GM19467 (cell line): ENCODE results near the gene BICD1.

Experiments used
- ATAC-seq: cut with Tn5 transposase; IDR thresholded peaks from one replicate; pipeline ENCODE4 v1.9.1; 2021; ENCODE audit warnings: mild to moderate bottlenecking, moderate library complexity; ENCODE audit not compliant: unreplicated experiment

The BICD1 gene

DNA sequence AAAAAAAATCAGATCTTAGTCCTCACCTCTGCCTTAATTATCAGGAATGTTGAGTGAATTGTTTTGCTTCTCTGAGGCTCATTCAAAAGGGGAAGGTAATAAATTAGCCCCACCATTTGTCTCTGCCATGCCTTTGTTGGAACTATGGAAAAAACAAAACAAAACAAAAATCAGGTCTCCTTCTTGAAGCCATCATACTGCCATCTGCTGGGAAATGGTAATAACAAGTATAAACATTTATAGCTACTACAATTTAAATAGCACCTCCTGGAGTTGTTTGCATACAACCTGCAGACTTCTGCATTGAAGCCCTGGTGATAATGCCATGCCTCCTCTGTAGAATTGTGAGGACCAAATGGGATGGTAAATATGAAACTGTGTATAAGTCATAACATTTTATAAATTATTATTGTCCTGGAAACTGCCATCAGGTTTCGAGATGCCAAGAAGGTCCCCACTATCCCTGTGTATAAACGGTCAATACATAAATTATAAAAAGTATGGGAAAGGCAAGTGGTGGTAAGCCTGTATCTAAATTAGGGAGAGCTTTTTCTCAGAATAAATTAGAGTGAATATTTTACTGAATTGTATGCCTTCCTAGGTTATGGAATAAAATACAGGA, 205.5 kb downstream of the BICD1 start:
- no peak for ATAC-seq

DNA sequence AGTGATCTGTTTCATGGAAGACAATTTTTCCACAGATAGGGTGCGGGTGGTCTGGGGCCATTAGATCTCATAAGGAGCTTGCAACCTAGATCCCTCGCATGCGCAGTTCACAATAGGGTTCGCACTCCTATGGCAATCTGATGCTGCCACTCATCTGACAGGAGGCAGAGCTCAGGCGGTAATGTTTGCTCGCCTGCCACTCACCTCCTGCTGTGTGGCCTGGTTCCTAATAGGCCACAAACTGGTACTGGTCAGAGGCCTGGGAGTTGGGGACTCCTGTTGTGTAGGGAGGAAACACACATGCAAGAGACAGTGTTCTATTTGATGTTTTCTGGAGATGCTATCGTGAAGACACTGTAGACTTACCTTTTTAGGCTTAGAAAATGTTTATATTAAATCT, 215.7 kb downstream of the BICD1 start:
- ATAC-seq: no peak

GRCh38 chr12:32331133-32331532, 224.5 kb downstream of the BICD1 start:
- no peak for ATAC-seq

- ATAC-seq: no peak
Observed at GRCh38 chr12:32332446-32332845, 225.8 kb downstream of the BICD1 start.

DNA sequence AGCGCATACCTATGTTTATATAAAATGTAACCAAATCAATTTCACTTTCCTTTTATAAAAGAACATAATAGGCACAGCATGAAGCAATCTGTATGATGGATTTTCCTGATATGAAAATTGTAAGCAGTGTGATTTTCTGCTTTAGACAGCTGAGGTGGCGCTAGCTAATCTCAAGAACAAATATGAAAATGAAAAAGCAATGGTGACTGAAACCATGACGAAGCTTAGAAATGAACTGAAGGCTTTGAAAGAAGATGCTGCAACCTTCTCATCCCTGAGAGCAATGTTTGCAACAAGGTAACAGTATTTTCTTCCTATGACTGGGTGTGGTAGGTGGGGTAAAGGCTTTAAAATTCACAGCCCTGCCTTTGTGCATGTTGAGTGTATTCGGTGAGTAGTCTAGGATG, 227.7 kb downstream of the BICD1 start:
- ATAC-seq: no peak

DNA sequence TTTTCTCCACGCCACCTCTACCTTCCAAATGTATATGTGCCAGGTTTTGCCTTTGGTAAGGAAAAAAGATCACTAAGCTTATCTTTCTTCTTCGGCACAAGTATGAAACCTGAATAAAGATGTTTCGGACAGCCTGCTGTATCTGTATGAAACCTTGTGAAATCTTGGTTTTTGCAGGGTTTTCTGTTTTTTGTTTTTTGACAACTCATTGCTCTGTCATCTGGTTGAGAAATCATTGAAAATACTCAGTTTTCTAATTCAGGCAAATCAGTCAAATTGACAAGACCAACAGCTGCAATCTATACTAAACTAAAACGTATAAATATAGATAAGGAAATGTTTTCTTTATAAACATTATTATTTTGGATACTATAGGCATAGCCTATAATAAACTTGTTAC, 229.6 kb downstream of the BICD1 start:
- ATAC-seq: no peak

- no peak for ATAC-seq
Observed at GRCh38 chr12:32343496-32343895, 236.8 kb downstream of the BICD1 start.

DNA sequence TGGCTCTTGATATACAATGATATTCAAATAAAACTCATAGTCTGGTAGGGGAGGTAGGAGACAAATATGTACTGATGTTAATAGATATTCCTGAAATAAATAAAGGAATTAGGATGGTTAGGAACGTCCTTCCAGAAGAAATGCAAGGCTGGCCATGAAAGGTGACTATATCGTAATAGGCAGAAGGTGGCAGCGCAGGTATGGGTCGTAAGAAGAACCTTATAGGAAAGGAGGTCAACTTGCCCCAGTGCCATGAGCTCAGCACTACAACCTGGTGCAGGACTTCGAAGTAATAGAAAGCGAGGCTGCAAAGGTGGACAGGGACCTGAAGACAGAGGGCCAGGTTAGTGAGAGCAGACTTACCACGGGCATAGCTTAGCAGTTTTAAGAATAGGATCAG, 237.4 kb downstream of the BICD1 start:
- ATAC-seq: no peak

GRCh38 chr12:32353540-32353939, 246.9 kb downstream of the BICD1 start:
- no peak for ATAC-seq

GRCh38 chr12:32357601-32358249, 251.1 kb downstream of the BICD1 start:
- ATAC-seq: no peak

- ATAC-seq: no peak
Observed at GRCh38 chr12:32360956-32361355, 254.3 kb downstream of the BICD1 start.

GRCh38 chr12:32362892-32363291, 256.2 kb downstream of the BICD1 start:
- ATAC-seq: no peak

DNA sequence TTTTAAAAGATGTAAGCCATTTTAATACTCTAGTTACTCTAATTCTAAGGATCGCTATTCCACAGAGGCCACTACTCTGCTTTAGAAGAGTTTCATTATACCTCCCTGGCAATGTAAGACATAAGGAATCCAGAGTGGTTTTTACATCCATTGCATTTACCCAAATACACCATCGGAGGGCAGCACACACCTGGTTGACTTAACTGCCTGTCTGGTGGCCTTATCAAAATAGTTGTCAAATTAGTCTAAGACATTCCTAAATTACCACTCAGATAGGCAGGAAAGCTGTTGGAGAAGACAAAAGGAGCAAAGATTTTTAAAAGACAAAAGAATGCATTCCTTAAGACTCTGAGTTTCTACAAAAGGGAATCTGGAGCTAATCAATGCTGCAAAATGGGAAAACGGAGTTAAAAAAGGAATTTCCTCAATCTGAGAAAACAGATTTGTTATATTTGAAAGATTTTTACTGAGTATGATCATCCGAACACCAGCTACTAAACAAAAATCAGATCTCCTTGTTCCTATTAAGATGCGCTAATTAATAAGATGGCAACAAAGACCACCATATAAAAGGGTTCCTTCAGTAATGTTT, 258.9 kb downstream of the BICD1 start:
- peak; percentile 63 for ATAC-seq

DNA sequence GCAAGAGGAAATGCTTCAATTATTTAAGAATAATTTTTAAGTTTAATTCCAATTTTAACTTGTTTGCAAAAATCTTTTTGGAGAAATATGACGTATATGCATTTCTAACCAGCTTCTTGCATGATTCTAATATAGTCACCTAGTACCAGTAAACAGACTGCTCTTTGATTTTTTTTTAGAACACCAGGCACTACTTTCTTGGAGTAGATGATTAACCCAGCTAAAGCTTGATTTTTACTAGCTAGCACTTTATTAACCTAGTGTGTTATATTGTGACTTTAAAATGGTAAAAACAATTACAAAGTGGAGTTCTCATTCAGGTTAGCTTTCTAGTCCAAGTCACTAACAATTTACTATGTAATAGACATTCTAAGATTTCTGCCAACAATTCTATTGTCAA, 260.1 kb downstream of the BICD1 start:
- no peak for ATAC-seq

DNA sequence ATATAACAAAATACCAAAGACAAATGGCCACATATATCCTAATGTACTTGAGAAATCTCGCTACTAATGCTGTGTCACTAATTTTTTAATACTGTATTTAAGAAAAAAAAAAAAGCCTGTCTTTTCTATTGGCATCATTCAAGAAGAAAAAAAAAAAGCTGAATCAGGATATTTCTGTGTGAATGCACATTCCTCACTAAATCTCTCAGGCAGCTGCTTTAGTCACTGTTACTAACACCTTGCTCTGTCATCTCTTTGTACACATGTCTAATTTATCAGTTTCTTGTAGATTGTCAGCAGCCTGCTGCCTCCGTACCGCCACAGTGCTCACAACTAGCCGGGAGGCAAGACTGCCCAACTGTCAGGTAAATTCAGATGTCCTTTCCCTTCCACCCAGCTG, 260.7 kb downstream of the BICD1 start:
- no peak for ATAC-seq

DNA sequence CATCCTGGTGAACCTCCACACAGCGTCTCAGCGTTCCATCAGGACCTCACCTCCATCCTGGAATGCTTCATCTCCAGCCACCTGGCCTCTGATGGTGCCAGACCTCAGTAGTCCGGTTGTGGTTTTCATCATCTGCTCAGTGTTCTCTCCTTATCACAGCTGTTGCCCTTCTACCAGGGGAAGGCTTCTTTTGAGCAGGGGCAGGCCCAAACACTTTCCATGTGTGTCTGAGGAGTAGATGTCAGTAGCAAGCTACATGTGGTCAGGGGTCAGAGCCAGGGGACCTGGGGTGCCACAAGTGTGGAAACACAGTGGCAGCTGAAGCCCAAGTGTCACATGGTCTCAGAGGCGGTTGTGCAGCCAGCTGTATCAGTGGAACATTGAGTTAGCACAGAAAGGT, 262.6 kb downstream of the BICD1 start:
- no peak for ATAC-seq

GRCh38 chr12:32377344-32378055, 270.9 kb downstream of the BICD1 start:
- ATAC-seq: no peak

DNA sequence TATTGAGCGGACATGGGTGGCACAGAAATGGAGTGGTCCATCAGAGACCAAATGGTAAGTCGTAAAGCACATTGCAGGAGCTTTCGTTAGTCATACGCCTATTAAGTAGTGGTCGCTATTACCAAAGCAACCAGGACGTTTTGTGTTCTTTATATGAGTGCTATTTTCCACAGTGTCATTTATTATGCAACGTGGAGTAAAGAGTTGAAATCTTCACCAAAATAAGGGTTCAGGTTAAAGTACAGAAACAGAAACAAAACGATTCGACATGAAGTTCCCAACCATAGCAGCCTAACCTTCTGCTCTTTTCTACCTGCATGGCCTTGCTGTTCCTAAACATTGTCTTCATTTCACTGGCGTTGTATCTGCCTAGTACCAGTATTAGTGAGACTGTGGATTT, 272.6 kb downstream of the BICD1 start:
- ATAC-seq: no peak

- no peak for ATAC-seq
Observed at GRCh38 chr12:32379667-32380066, 273.0 kb downstream of the BICD1 start.

DNA sequence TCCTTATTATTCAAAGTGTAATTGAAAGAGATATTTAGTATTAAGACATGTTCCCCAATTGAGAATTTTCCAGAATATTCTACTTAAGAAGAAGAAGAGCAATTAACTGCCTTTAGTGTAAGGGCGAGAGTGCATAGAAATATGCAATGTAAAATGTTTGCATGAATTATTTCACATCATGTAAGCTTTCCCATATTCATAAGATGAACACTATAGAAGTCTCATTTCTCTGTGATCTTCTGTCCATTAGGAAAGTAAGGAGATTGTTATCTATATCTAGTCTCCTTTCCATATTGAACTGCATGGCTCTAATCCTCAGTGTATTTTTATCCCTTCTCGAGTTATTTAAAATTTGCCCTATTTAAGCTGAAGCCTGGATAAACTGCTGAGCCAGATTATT, 275.6 kb downstream of the BICD1 start:
- no peak for ATAC-seq

DNA sequence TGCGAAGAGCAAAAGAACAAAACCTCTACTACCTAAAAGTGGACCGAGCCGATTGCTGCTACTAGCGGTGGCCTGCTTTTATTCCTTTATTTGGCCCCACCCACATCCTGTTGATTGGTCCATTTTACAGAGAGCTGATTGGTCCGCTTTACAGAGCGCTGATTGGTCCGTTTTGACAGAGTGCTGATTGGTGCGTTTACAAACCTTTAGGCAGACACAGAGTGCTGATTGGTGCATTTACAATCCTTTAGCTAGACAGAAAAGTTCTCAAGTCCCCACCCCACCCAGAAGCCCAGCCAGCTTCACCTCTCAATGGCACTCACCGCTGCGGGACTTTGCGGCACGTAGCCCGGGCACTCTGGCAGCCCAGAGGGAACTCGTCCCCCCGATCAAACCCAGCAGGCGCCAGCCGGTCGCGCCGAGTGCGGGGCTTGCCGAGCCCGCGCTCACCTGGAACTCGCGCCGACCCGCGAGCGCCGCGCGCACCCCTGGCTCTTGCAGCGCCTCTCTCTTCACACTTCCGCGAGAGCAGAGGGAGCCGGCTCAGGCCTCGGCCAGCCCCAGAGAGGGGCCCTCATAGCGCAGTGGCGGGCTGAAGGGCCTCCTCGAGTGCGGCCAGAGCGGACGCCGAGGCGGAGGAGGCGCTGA, 284.0 kb downstream of the BICD1 start:
- no peak for ATAC-seq
